Stomach (tissue), 9 donors: ENCODE measurements around the gene BCAN. TPM values are rescaled to one million over a fixed set of nuclear protein-coding genes. Genes with fewer than 3 reads are reported as not detected.

Experiments used
- DNase-seq, 2 donors: peaks; one replicate each; pipeline versions ENCODE4 v3.0.0 to v3.0.0-alpha.2; 2013 to 2019
- H3K27ac ChIP-seq, 5 donors: fragments of 200-600 bp in 4 of 5; sonication (generic) in 4 of 5; one replicate each; pipeline ENCODE4 v1.5.1; 2013 to 2019; ENCODE audit warnings: mild to moderate bottlenecking in 1 of 5, moderate library complexity in 1 of 5
- H3K27me3 ChIP-seq, 3 donors: fragments of 200-600 bp; sonication (generic); one replicate each; pipeline ENCODE4 v1.5.1; 2017 to 2019; ENCODE audit warnings: mixed run types in 1 of 3
- H3K36me3 ChIP-seq, 4 donors: fragments of 200-600 bp; sonication (generic); 1 replicate in 3 of 4; 2 replicates in 1 of 4; pipeline ENCODE4 v1.5.1; 2016 to 2019
- H3K4me1 ChIP-seq, 4 donors: fragments of 200-600 bp; sonication (generic); one replicate each; pipeline ENCODE4 v1.5.1; 2016 to 2019
- H3K4me3 ChIP-seq, 4 donors: fragments of 200-600 bp; sonication (generic) in 3 of 4; one replicate each; pipeline ENCODE4 v1.5.1; 2016 to 2019; ENCODE audit warnings: mild to moderate bottlenecking in 1 of 4
- H3K9me3 ChIP-seq, 4 donors: fragments of 200-600 bp; sonication (generic); one replicate each; pipeline ENCODE4 v1.5.1; 2016 to 2019
- EP300 ChIP-seq: sonication (generic); formaldehyde crosslinking; IDR thresholded peaks from one replicate; pipeline ENCODE4 v1.6.1; 2017; ENCODE audit warnings: antibody characterized with exemption
- WGBS, 5 donors: extraction: QIAGEN DNeasy Blood & Tissue Kit in 3 of 5; methylation state at CpG; one replicate each; pipeline versions ENCODE4 v1.1.5 to v1.1.7; 2013 to 2018; 5-methylcytosine and 5-hydroxymethylcytosine counted together
- intact Hi-C: fragments of 100-400 bp; cut with DNase I; formaldehyde crosslinking; loops from one replicate; pipeline ENCODE4 v1.15.1; 2023; ENCODE audit warnings: low total_unique reads
- polyA plus RNA-seq, 3 donors: library from polyadenylated mRNA; stranded (reverse); fragments of 200-250 nt; gene quantifications; one replicate each; pipeline ENCODE4 v1.2.3, GENCODE V29; 2013
- total RNA-seq, 5 donors: library from RNA; depleted of rRNA; stranded (reverse); fragments of >200 nt; gene quantifications; one replicate each; pipeline versions ENCODE4 v1.1.0 to v1.2.3, GENCODE V29; 2014 to 2016
- TF ChIP-seq, protein P1 (sequence below), 7 experiments: fragments of 450-650 bp in 4 of 7; fragments of 200-600 bp in 3 of 7; sonication (generic) in 3 of 7; IDR thresholded peaks; one replicate each; pipeline ENCODE4 v1.5.1; 2016 to 2019; ENCODE audit warnings: antibody characterized with exemption in 7 of 7, control low read depth in 2 of 7, mild to moderate bottlenecking in 1 of 7
- donor health status: healthy with polysubstance abuse.
- donor health status: Bipolar disorder and iron deficiency.
- donor health status: healthy.

Gene BCAN
- total and polyA plus RNA-seq, 8 donors: 0.05 to 39.7 (median 5.7) TPM; not detected in 5

DNA sequence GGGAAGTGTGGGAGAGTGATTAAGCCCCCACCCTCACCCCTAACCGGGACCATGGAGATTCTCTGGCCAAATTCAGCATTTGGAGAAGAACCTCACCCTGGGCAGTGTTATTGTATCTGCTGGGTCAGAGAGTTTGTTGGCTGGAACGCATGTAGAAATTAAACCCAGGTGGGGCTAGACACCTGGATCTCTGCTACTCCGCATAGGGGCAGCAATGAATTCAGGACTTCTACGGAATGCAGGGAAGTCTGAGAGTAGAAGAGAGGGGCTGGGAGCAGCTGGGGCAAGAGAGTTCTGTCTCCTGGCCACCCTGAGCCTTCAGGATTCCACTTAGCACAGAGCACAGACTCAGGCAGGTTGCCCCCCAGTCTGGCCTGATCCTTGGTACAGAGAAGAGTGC lies 67.1 kb downstream of the BCAN start:
- TF ChIP-seq, protein P1, sequence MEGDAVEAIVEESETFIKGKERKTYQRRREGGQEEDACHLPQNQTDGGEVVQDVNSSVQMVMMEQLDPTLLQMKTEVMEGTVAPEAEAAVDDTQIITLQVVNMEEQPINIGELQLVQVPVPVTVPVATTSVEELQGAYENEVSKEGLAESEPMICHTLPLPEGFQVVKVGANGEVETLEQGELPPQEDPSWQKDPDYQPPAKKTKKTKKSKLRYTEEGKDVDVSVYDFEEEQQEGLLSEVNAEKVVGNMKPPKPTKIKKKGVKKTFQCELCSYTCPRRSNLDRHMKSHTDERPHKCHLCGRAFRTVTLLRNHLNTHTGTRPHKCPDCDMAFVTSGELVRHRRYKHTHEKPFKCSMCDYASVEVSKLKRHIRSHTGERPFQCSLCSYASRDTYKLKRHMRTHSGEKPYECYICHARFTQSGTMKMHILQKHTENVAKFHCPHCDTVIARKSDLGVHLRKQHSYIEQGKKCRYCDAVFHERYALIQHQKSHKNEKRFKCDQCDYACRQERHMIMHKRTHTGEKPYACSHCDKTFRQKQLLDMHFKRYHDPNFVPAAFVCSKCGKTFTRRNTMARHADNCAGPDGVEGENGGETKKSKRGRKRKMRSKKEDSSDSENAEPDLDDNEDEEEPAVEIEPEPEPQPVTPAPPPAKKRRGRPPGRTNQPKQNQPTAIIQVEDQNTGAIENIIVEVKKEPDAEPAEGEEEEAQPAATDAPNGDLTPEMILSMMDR (IDR thresholded peaks at IDR 0.05): no peak
- no peak for TF ChIP-seq EP300
- Histone ChIP-seq H3K27ac (no peak overlapping the region), H3K36me3 (no peaks in the 10 kb centered on the region), H3K4me1 (peaks cover 26 to 58% (median 48%) of the 10 kb centered on the region in 4 donors), H3K27me3 (peaks cover 0 to 33% (median 13%) of the 10 kb centered on the region in 3 donors), H3K4me3 (no peak overlapping the region), H3K9me3 (no peaks in the 10 kb centered on the region)
- DNase-seq: no peak
- WGBS, 5 donors: 78 to 94% (median 85%) methylated on average over 4 of the region's 4 CpGs
- intact Hi-C loops: no loop called here

Other genes starting within 250 kb of the BCAN start
- gene MEF2D, start 141.3 kb upstream of the BCAN start, total RNA-seq: 100 to 1,000 TPM in 1 of 5 donors, 10 to 100 TPM in 4; 14.3 to 136 (median 62.5) TPM
- 10 to 100 TPM in 2 of 3 donors, 1 to 10 TPM in 1; 7.7 to 15.6 (median 14.5) TPM for gene MEF2D, start 141.3 kb upstream of the BCAN start, polyA plus RNA-seq
- 10 to 100 TPM in 4 of 5 donors, 1 to 10 TPM in 1; 5.2 to 22.2 (median 14.0) TPM for gene IQGAP3, start 69.6 kb upstream of the BCAN start, total RNA-seq
- gene IQGAP3, start 69.6 kb upstream of the BCAN start, polyA plus RNA-seq: 1 to 10 TPM; 1.2 to 4.7 (median 1.3) TPM
- gene TTC24, start 62.4 kb upstream of the BCAN start, total RNA-seq: under 1 TPM in 1 of 5 donors, not detected in 4; 0.55 TPM
- not detected for gene TTC24, start 62.4 kb upstream of the BCAN start, polyA plus RNA-seq
- 10 to 100 TPM; 46.1 to 81.1 (median 52.7) TPM for gene NAXE, start 50.3 kb upstream of the BCAN start, total RNA-seq
- 10 to 100 TPM; 68.1 to 84.9 (median 71.7) TPM for gene NAXE, start 50.3 kb upstream of the BCAN start, polyA plus RNA-seq
- gene GPATCH4, start 40.6 kb upstream of the BCAN start, total RNA-seq: 10 to 100 TPM in 3 of 5 donors, 1 to 10 TPM in 2; 9.0 to 15.6 (median 12.9) TPM
- gene GPATCH4, start 40.6 kb upstream of the BCAN start, polyA plus RNA-seq: 10 to 100 TPM; 11.2 to 24.1 (median 19.9) TPM
- gene HAPLN2, start 22.7 kb upstream of the BCAN start, total RNA-seq: not detected
- under 1 TPM in 2 of 3 donors, not detected in 1; 0.33 to 0.37 TPM for gene HAPLN2, start 22.7 kb upstream of the BCAN start, polyA plus RNA-seq
- gene NES, start 35.3 kb downstream of the BCAN start, total RNA-seq: 10 to 100 TPM in 2 of 5 donors, 1 to 10 TPM in 3; 3.2 to 22.3 (median 8.9) TPM
- gene NES, start 35.3 kb downstream of the BCAN start, polyA plus RNA-seq: 1 to 10 TPM; 1.7 to 9.0 (median 3.2) TPM
- gene CRABP2, start 63.5 kb downstream of the BCAN start, total RNA-seq: 1 to 10 TPM in 1 of 5 donors, under 1 TPM in 1, not detected in 3; 0.72 to 2.0 TPM
- 100 to 1,000 TPM in 1 of 3 donors, 1 to 10 TPM in 2; 6.9 to 207 (median 7.5) TPM for gene CRABP2, start 63.5 kb downstream of the BCAN start, polyA plus RNA-seq
- 10 to 100 TPM; 15.2 to 90.2 (median 72.4) TPM for gene METTL25B, start 86.4 kb downstream of the BCAN start, total RNA-seq
- 10 to 100 TPM; 31.0 to 50.2 (median 43.5) TPM for gene METTL25B, start 86.4 kb downstream of the BCAN start, polyA plus RNA-seq
- gene ISG20L2, start 86.6 kb downstream of the BCAN start, total RNA-seq: 10 to 100 TPM in 3 of 5 donors, 1 to 10 TPM in 2; 4.5 to 65.5 (median 24.3) TPM
- 10 to 100 TPM in 2 of 3 donors, 1 to 10 TPM in 1; 7.5 to 12.3 (median 11.0) TPM for gene ISG20L2, start 86.6 kb downstream of the BCAN start, polyA plus RNA-seq
- 10 to 100 TPM; 15.6 to 56.8 (median 33.3) TPM for gene MRPL24, start 99.0 kb downstream of the BCAN start, total RNA-seq
- 100 to 1,000 TPM in 2 of 3 donors, 10 to 100 TPM in 1; 91.6 to 113 (median 111) TPM for gene MRPL24, start 99.0 kb downstream of the BCAN start, polyA plus RNA-seq
- gene HDGF, start 109.6 kb downstream of the BCAN start, total RNA-seq: 100 to 1,000 TPM in 4 of 5 donors, 10 to 100 TPM in 1; 81.7 to 214 (median 163) TPM
- gene HDGF, start 109.6 kb downstream of the BCAN start, polyA plus RNA-seq: 100 to 1,000 TPM; 114 to 165 (median 144) TPM
- gene PRCC, start 125.4 kb downstream of the BCAN start, total RNA-seq: 10 to 100 TPM; 24.0 to 93.0 (median 76.4) TPM
- 10 to 100 TPM; 39.1 to 41.9 (median 40.1) TPM for gene PRCC, start 125.4 kb downstream of the BCAN start, polyA plus RNA-seq
- gene SH2D2A, start 174.7 kb downstream of the BCAN start, total RNA-seq: 10 to 100 TPM in 2 of 5 donors, under 1 TPM in 1, not detected in 2; 0.73 to 19.9 (median 11.6) TPM
- 1 to 10 TPM in 2 of 3 donors, under 1 TPM in 1; 0.61 to 1.6 (median 1.4) TPM for gene SH2D2A, start 174.7 kb downstream of the BCAN start, polyA plus RNA-seq
- under 1 TPM in 2 of 5 donors, not detected in 3; 0.18 to 0.29 TPM for gene INSRR, start 217.0 kb downstream of the BCAN start, total RNA-seq
- gene INSRR, start 217.0 kb downstream of the BCAN start, polyA plus RNA-seq: under 1 TPM; 0.15 to 0.75 (median 0.33) TPM
- under 1 TPM in 2 of 5 donors, not detected in 3; 0.87 to 0.92 TPM for gene NTRK1, start 218.7 kb downstream of the BCAN start, total RNA-seq
- 1 to 10 TPM in 1 of 3 donors, under 1 TPM in 2; 0.23 to 1.2 (median 1.00) TPM for gene NTRK1, start 218.7 kb downstream of the BCAN start, polyA plus RNA-seq